Non-pigmented ciliary epithelial cell (primary cell): ENCODE data around the gene SNX22.
"Not testable (repeated sequence)": the region's sequence is repeated elsewhere in the genome, so short reads cannot be mapped to it uniquely, and the experiment has no call there.

Experiments
- DNase-seq: peaks from one replicate; pipeline ENCODE4 v3.0.0-alpha.2; 2010; ENCODE audit warnings: low read depth

Gene SNX22

GRCh38 chr15:64151727-64152506 lies at the start of gene SNX22:
TSS of gene SNX22 (plus strand) at chr15:64151731. CDS start at chr15:64151776, 45 bp downstream.
- no peak for DNase-seq

GRCh38 chr15:64102497-64102896 lies 49.0 kb upstream of the SNX22 start:
- DNase-seq, result no peak

- DNase-seq, result no peak
Observed at GRCh38 chr15:64105113-64105704, 46.3 kb upstream of the SNX22 start.

- no peak for DNase-seq
Observed at GRCh38 chr15:64107337-64107736, 44.2 kb upstream of the SNX22 start.

- DNase-seq, result not testable (repeated sequence)
Observed at GRCh38 chr15:64110108-64110701, 41.3 kb upstream of the SNX22 start.

GRCh38 chr15:64110950-64111678 lies 40.4 kb upstream of the SNX22 start:
- no peak for DNase-seq

- DNase-seq, result no peak
Observed at GRCh38 chr15:64111679-64112050, 39.9 kb upstream of the SNX22 start.

- no peak for DNase-seq
Observed at GRCh38 chr15:64112073-64112772, 39.3 kb upstream of the SNX22 start.

- DNase-seq, result no peak
Observed at GRCh38 chr15:64112904-64113303, 38.6 kb upstream of the SNX22 start.

- no peak for DNase-seq
Observed at GRCh38 chr15:64117759-64118487, 33.6 kb upstream of the SNX22 start.

- DNase-seq, result not testable (repeated sequence)
Observed at GRCh38 chr15:64120322-64120721, 31.2 kb upstream of the SNX22 start.

- no peak for DNase-seq
Observed at GRCh38 chr15:64121614-64122013, 29.9 kb upstream of the SNX22 start.

GRCh38 chr15:64122444-64122843 lies 29.1 kb upstream of the SNX22 start:
- no peak for DNase-seq

GRCh38 chr15:64122936-64123351 lies 28.6 kb upstream of the SNX22 start:
- no peak for DNase-seq

- DNase-seq, result no peak
Observed at GRCh38 chr15:64125978-64126377, 25.6 kb upstream of the SNX22 start.

- DNase-seq, result no peak
Observed at GRCh38 chr15:64127521-64128270, 23.8 kb upstream of the SNX22 start.

- DNase-seq, result no peak
Observed at GRCh38 chr15:64130159-64130558, 21.4 kb upstream of the SNX22 start.

- DNase-seq, result no peak
Observed at GRCh38 chr15:64131547-64131946, 20.0 kb upstream of the SNX22 start.

- DNase-seq, result no peak
Observed at GRCh38 chr15:64132217-64132616, 19.3 kb upstream of the SNX22 start.

- DNase-seq, result no peak
Observed at GRCh38 chr15:64133623-64134344, 17.7 kb upstream of the SNX22 start.
